DND-41 (cell line): ENCODE results near the gene KCNJ16.

Experiments
- ATAC-seq: fragments of 200-7000 bp; cut with Tn5 transposase; 3 replicates; pipeline ENCODE4 v1.9.1; 2021; ENCODE audit warnings: low read depth; ENCODE audit not compliant: insufficient read depth
- DNase-seq: peaks from one replicate; pipeline ENCODE4 v3.0.0-alpha.2; 2020
- H2AFZ ChIP-seq: 2 replicates; pipeline ENCODE4 v1.6.0; 2012; ENCODE audit warnings: low read depth, low read length
- H3K27ac ChIP-seq: 2 replicates; pipeline ENCODE4 v1.5.1; 2012; ENCODE audit warnings: low read length, inconsistent platforms
- H3K27me3 ChIP-seq: fragments of 200-600 bp; sonication (generic); 2 replicates; pipeline ENCODE4 v1.6.0; 2012; ENCODE audit warnings: low read length, mild to moderate bottlenecking, inconsistent platforms; ENCODE audit not compliant: insufficient read depth, poor library complexity
- H3K36me3 ChIP-seq: 2 replicates; pipeline ENCODE4 v1.5.1; 2012; ENCODE audit warnings: low read length, inconsistent platforms; ENCODE audit not compliant: insufficient read depth
- H3K4me1 ChIP-seq: 2 replicates; pipeline ENCODE4 v1.5.1; 2012; ENCODE audit warnings: mild to moderate bottlenecking, low read length; ENCODE audit not compliant: insufficient read depth
- H3K4me2 ChIP-seq: 2 replicates; pipeline ENCODE4 v1.6.0; 2012; ENCODE audit warnings: mild to moderate bottlenecking, moderate library complexity, low read length, inconsistent platforms; ENCODE audit not compliant: insufficient read depth
- H3K4me3 ChIP-seq, 2 experiments: fragments of 200-600 bp in 1 of 2; shearing (Covaris generic) in 1 of 2; 2 replicates each; pipeline ENCODE4 v1.5.1; 2012 to 2016; ENCODE audit warnings: inconsistent platforms in 2 of 2, low read length in 2 of 2, mild to moderate bottlenecking in 2 of 2, low read depth in 1 of 2, moderate library complexity in 1 of 2
- H3K79me2 ChIP-seq: 2 replicates; pipeline ENCODE4 v1.6.0; 2012; ENCODE audit warnings: low read length, inconsistent platforms; ENCODE audit not compliant: insufficient read depth
- H3K9ac ChIP-seq: 2 replicates; pipeline ENCODE4 v1.6.0; 2012; ENCODE audit warnings: low read depth, mild to moderate bottlenecking, inconsistent platforms, low read length, moderate library complexity
- H3K9me3 ChIP-seq: 2 replicates; pipeline ENCODE4 v1.5.1; 2012; ENCODE audit warnings: low read length, moderate library complexity, mild to moderate bottlenecking, inconsistent platforms; ENCODE audit not compliant: insufficient read depth, severe bottlenecking
- H4K20me1 ChIP-seq: 2 replicates; pipeline ENCODE4 v1.6.0; 2012; ENCODE audit warnings: low read length; ENCODE audit not compliant: insufficient read depth
- EZH2 ChIP-seq: IDR thresholded peaks from 3 replicates; pipeline ENCODE4 v1.6.1; 2012; ENCODE audit warnings: borderline replicate concordance, low read depth, mild to moderate bottlenecking, moderate library complexity, low read length, inconsistent platforms; ENCODE audit not compliant: severe bottlenecking
- TF ChIP-seq, protein P1 (sequence below): IDR thresholded peaks from 2 replicates; pipeline ENCODE4 v1.5.1; 2012; ENCODE audit warnings: borderline replicate concordance, low read length, moderate library complexity, mild to moderate bottlenecking; ENCODE audit not compliant: poor library complexity, severe bottlenecking; ENCODE audit errors: extremely low read depth

KCNJ16 gene

DNA sequence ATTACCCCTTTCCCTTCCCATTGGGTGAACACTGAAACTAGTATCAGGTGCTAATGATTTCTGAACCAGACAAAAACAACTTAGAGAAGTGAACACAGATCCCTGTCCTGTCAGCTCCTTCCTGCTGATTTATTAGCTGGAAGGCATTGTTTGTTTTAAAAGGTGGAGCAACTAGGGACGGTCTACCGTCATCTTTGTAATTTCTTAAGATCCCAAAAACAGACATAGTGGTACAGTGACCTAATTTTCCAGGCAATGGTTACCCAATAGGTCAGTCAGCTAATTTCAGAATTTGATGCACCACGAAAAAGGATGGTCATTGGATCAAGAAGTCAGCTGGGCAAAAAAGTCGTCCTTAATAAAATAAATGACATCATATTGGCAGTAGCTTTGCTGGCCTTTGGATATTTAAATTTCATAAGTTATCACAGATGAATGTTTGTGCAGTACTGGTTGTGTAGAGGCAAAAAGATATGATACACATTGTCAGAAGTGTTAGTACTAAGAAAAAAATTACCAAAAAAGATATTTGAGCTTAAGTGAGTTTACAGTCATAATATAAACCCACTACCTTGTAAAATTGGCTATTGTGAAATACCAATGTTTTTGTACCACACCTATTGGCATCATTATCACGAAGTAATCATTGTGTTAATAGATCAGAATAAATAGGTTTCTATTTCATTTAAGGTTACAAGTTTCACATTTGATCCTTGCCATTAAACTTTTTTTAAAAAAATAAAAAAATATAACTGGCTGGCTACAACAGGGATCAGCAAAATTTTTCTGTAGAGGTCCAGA is 27.2 kb upstream of the KCNJ16 start:
- H3K4me3 ChIP-seq = no peak overlapping the region
- H3K4me2 ChIP-seq = no peak overlapping the region

DNA sequence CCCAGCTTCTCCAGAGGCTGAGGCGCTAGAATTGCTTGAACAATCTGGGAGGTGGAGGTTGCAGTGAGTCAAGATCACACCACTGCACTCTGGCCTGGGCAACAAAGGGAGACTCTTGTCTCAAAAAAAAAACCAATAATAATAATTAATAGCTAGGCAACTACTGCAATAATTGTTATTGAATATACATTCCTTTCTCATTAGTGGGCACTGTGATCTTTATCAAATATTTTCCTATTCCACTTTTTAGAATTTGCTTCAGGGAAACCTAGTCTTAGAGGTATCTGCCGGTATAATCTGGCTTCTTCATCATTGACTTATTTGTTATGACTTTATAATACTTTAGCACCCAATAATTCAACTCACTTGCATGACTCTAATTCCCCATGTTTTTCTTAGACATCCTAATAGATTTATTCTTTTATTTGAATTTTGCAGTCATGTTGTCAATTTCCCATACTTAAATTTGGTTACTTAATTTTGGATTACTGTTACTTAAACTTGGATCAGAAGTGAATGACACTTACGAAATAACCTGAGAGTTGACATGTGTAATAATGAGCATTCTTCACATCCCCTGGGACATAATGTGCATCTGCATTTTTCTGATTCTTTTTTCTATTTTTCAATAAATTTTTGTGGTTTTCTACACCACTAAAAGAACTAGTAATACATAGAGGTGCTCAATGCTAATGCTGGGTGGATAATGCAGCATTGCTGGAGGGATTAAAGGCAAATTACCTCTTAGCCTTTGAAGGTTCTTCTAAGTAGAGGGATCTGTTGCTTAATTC is 25.0 kb upstream of the KCNJ16 start:
- ATAC-seq = no peak
- no peaks in the 10 kb centered on the region for H3K27me3 ChIP-seq

More for the DNA sequence above, 27.2 kb upstream of the KCNJ16 start:
- H3K4me1 ChIP-seq = no peaks in the 10 kb centered on the region
- H3K9me3 ChIP-seq = no peaks in the 10 kb centered on the region
- H3K9ac ChIP-seq = no peak overlapping the region
- ATAC-seq = no peak
- H4K20me1 ChIP-seq = no peaks in the 10 kb centered on the region
- no peak overlapping the region for H2AFZ ChIP-seq
- H3K27ac ChIP-seq = no peak overlapping the region
- no peak for DNase-seq
- H3K79me2 ChIP-seq = no peaks in the 10 kb centered on the region
- no peaks in the 10 kb centered on the region for H3K27me3 ChIP-seq
- H3K36me3 ChIP-seq = no peaks in the 10 kb centered on the region
- TF ChIP-seq, protein P1, sequence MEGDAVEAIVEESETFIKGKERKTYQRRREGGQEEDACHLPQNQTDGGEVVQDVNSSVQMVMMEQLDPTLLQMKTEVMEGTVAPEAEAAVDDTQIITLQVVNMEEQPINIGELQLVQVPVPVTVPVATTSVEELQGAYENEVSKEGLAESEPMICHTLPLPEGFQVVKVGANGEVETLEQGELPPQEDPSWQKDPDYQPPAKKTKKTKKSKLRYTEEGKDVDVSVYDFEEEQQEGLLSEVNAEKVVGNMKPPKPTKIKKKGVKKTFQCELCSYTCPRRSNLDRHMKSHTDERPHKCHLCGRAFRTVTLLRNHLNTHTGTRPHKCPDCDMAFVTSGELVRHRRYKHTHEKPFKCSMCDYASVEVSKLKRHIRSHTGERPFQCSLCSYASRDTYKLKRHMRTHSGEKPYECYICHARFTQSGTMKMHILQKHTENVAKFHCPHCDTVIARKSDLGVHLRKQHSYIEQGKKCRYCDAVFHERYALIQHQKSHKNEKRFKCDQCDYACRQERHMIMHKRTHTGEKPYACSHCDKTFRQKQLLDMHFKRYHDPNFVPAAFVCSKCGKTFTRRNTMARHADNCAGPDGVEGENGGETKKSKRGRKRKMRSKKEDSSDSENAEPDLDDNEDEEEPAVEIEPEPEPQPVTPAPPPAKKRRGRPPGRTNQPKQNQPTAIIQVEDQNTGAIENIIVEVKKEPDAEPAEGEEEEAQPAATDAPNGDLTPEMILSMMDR = no peak
- no peak for TF ChIP-seq EZH2

DNA sequence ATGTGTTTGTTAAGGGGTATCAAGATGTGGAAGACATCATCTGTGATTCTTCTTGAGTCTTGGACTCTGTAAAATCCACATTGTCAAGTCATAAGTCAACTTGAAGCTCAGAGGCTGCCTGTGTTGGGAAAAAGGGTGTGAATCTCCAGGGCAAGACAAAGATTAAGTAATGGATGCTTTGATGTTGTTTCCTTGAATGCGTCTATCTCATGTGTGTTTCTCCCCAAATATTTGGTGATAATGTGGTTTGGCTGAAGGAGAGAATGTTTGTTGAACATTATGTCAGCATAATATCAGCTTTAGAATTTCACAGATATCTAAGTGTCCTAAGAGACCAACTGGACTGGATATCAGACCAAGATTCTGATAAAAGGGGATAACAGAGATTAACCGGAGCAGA is 24.1 kb upstream of the KCNJ16 start:
- H3K9me3 ChIP-seq = no peaks in the 10 kb centered on the region
- no peaks in the 10 kb centered on the region for H3K36me3 ChIP-seq
- H3K27me3 ChIP-seq = no peaks in the 10 kb centered on the region
- H3K4me3 ChIP-seq = no peak overlapping the region
- ATAC-seq (no peak), DNase-seq (no peak)
- H4K20me1 ChIP-seq = no peaks in the 10 kb centered on the region
- no peak overlapping the region for H3K9ac ChIP-seq
- no peak overlapping the region for H3K27ac ChIP-seq
- no peak overlapping the region for H2AFZ ChIP-seq
- no peaks in the 10 kb centered on the region for H3K4me1 ChIP-seq
- TF ChIP-seq EZH2 = no peak
- TF ChIP-seq, protein P1 = no peak
- H3K4me2 ChIP-seq = no peak overlapping the region
- no peaks in the 10 kb centered on the region for H3K79me2 ChIP-seq

More for the DNA sequence above, 25.0 kb upstream of the KCNJ16 start:
- DNase-seq = no peak
- no peaks in the 10 kb centered on the region for H3K9me3 ChIP-seq
- H2AFZ ChIP-seq = no peak overlapping the region
- no peaks in the 10 kb centered on the region for H4K20me1 ChIP-seq
- H3K4me3 ChIP-seq = no peak overlapping the region
- H3K79me2 ChIP-seq = no peaks in the 10 kb centered on the region
- H3K36me3 ChIP-seq = no peaks in the 10 kb centered on the region
- TF ChIP-seq, protein P1 = no peak
- no peak for TF ChIP-seq EZH2
- no peak overlapping the region for H3K9ac ChIP-seq
- H3K27ac ChIP-seq = no peak overlapping the region
- no peaks in the 10 kb centered on the region for H3K4me1 ChIP-seq
- H3K4me2 ChIP-seq = no peak overlapping the region
